Erythroblast (primary cell): ENCODE results near the gene NLRC4.

Experiments used
- GATA1 ChIP-seq: IDR thresholded peaks from 2 replicates; pipeline ENCODE4 v1.6.1; 2011; ENCODE audit warnings: low read depth, mild to moderate bottlenecking, control low read depth, low read length, moderate library complexity
- POLR2A ChIP-seq: IDR thresholded peaks from 2 replicates; pipeline ENCODE4 v1.6.1; 2011; ENCODE audit warnings: mild to moderate bottlenecking, low read length

DNA sequence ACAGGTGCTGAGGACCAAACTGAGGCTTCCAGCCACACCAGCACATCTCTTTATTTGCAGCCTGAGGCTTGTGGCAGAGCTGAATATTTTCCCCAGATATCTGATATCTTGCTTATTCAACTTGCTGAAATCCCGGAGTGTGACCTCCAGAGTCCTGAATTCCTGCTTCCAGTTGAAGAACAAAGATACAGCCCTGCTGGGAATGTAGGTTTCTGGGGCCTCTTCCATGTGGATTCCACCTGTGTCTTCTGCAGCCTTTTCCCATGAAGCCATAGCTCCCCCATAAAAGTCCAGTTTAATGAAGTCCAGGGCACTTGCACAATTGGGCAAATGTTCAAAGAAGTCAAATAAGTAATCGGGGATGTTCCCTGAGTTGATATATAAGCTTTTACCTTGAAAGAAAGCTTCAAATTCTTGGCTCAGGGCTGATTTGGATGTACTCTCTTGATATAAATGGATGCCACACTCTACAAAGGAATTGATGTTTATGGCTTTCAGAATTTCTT, 14.9 kb downstream of the NLRC4 start:
- TF ChIP-seq POLR2A, result no peak
- no peak for TF ChIP-seq GATA1
